Heart right ventricle (tissue), 16 donors: ENCODE results near the gene PLAU. TPM values are rescaled to one million over a fixed set of nuclear protein-coding genes. Genes with fewer than 3 reads are reported as not detected.
A peak's percentile ranks its signal among the peaks of the same experiment; 100 is the strongest.

Source experiments
- ATAC-seq, 8 donors: fragments of 200-7000 bp; cut with Tn5 transposase; one replicate each; pipeline ENCODE4 v1.9.1; 2020; ENCODE audit warnings: mild to moderate bottlenecking in 8 of 8, moderate library complexity in 8 of 8, moderate number of reproducible peaks in 1 of 8
- DNase-seq, 2 donors: peaks; one replicate each; pipeline ENCODE4 v3.0.0-alpha.2; 2020
- H3K27ac ChIP-seq, 10 donors: fragments of 200-600 bp; sonication (generic) in 2 of 10; one replicate each; pipeline versions ENCODE4 v1.5.0 to v1.8.0; 2020 to 2022; ENCODE audit warnings: mild to moderate bottlenecking in 3 of 10
- H3K27me3 ChIP-seq, 7 donors: fragments of 200-600 bp; one replicate each; pipeline ENCODE4 v1.8.0; 2021 to 2022; ENCODE audit warnings: mild to moderate bottlenecking in 2 of 7
- H3K36me3 ChIP-seq, 9 donors: fragments of 200-600 bp; sonication (generic) in 1 of 9; one replicate each; pipeline versions ENCODE4 v1.5.0 to v1.8.0; 2020 to 2022; ENCODE audit warnings: mild to moderate bottlenecking in 2 of 9
- H3K4me1 ChIP-seq, 9 donors: fragments of 200-600 bp; sonication (generic) in 1 of 9; one replicate each; pipeline versions ENCODE4 v1.5.0 to v1.8.0; 2020 to 2022; ENCODE audit warnings: mild to moderate bottlenecking in 4 of 9
- H3K4me3 ChIP-seq, 10 donors: fragments of 200-600 bp; sonication (generic) in 2 of 10; one replicate each; pipeline versions ENCODE4 v1.5.0 to v1.8.0; 2020 to 2022; ENCODE audit warnings: mild to moderate bottlenecking in 7 of 10, moderate library complexity in 2 of 10
- H3K9me3 ChIP-seq, 11 donors: fragments of 200-600 bp in 10 of 11; sonication (generic) in 2 of 11; one replicate each; pipeline versions ENCODE4 v1.5.0 to v1.8.0; 2013 to 2022; ENCODE audit warnings: mild to moderate bottlenecking in 2 of 11, control low read depth in 1 of 11, moderate library complexity in 1 of 11
- WGBS, 2 donors: extraction: QIAGEN DNeasy Blood & Tissue Kit; methylation state at CpG; one replicate each; pipeline ENCODE4 v1.1.7; 2013; ENCODE audit warnings: inconsistent platforms in 1 of 2; 5-methylcytosine and 5-hydroxymethylcytosine counted together
- intact Hi-C, 10 donors: fragments of 100-400 bp; cut with DNase I; formaldehyde crosslinking; loops; one replicate each; pipeline versions ENCODE4 v1.11.1 to v1.14.2; 2022
- polyA plus RNA-seq, 2 donors: library from polyadenylated mRNA; stranded (reverse); fragments of 200-250 nt; gene quantifications; one replicate each; pipeline ENCODE4 v1.2.3, GENCODE V29; 2013
- total RNA-seq, 10 donors: library from RNA; stranded (reverse); fragmentation: NEBNext Ultra II Directional in 3 of 10; extraction: Animal tissue kit (Norgen Biotek cat#: 25700) in 3 of 10; gene quantifications; one replicate each; pipeline versions ENCODE4 v1.2.1 to v1.2.4, GENCODE V29; 2021 to 2023
- TF ChIP-seq, protein P1 (sequence below), 9 donors: fragments of 200-600 bp; sonication (generic) in 2 of 9; IDR thresholded peaks; one replicate each; pipeline versions ENCODE4 v1.5.0 to v1.8.0; 2021 to 2022; ENCODE audit warnings: antibody characterized with exemption in 9 of 9, mild to moderate bottlenecking in 5 of 9, moderate library complexity in 1 of 9
- donor health status: Arrhythmogenic right ventricular cardiomyopathy.
- donor health status: ischemic (EF 13 %, LVEDD 7.1; RV severe dilation, severe dysfunction).
- donor health status: healthy with polysubstance abuse.
- donor health status: DM: no; HTN: yes; CAD: no.
- donor health status: DM: no; HTN: no; CAD: no.
- donor health status: ischemic (EF 25% LVEDD 6.9; RV normal size, moderate dysfunction).
- donor health status: ischemic (EF 25% LVEDD 5.7; RV mildly dilated, moderate dysfunction).
- donor health status: healthy.
- donor health status: DM: yes; HTN: yes; CAD: no.
- donor health status: Ischemic cardiomyopathy.
- donor health status: ischemic (EF 35%, LVEDD 5.7; RV mildly dilated, moderate dysfunction).
- donor health status: nonischemic (EF 11% LVEDD 7.7; RV severe dilation, severe dysfunction).
- donor health status: DM: yes; HTN: yes; CAD: no.
- donor health status: PGD.
- donor health status: ischemic (EF 29% LVEDD 5.4; RV normal size, mild dysfunction).
- donor health status: nonischemic (EF 23%, LVEDD 6.1; RV moderate dilation, normal function).

Gene PLAU
- total and polyA plus RNA-seq, 12 donors = 4.4 to 44.3 (median 9.1) TPM

DNA sequence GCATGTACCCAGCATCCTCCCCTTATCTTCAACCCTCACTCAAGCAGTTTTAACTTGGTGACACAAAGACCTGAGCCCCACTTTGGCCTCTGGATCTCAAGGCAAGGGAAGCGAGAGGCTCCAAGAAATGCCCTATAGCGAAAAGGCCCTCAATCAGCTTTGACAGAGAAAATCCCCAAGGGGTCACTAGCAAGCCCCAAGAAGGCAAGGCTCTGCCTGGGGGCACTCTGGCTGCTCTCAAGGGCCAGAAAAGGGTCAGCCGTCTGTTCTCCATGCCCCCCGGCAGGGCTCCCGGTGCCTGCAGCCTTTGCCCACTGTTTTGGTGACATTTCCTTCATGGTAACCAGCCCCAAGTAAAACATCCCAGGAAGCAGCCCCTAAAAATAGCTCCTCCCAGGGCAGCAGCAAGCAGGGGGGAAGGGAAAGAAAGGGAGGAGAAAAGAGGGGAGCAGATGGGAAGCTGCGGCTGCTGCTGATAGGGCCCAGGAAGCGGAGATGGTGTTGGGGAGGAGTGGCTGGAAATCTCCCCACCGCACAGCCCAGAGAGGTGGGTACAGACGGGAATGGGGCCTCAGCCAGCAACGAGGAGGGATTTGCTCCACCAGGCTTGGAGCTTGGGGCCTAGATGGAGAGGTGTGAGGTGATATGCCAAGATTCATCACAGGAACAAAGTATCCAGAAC is 43.7 kb upstream of the PLAU start:
- intact Hi-C loops = no loop called here
- Histone ChIP-seq H3K4me1 (peaks cover 5 to 70% (median 40%) of the 10 kb centered on the region in 9 donors), H3K36me3 (peaks cover 0 to 43% (median 0%) of the 10 kb centered on the region in 9 donors), H3K9me3 (no peaks in the 10 kb centered on the region), H3K27me3 (no peaks in the 10 kb centered on the region), H3K27ac (peak overlapping the region in 7 of 10 donors; percentile 8 to 89 (median 66)), H3K4me3 (peak overlapping the region in 1 of 10 donors; percentile 22)
- ATAC-seq (peak in 7 of 8 donors; percentile 17 to 64 (median 41)), DNase-seq (no peak)
- TF ChIP-seq, protein P1, sequence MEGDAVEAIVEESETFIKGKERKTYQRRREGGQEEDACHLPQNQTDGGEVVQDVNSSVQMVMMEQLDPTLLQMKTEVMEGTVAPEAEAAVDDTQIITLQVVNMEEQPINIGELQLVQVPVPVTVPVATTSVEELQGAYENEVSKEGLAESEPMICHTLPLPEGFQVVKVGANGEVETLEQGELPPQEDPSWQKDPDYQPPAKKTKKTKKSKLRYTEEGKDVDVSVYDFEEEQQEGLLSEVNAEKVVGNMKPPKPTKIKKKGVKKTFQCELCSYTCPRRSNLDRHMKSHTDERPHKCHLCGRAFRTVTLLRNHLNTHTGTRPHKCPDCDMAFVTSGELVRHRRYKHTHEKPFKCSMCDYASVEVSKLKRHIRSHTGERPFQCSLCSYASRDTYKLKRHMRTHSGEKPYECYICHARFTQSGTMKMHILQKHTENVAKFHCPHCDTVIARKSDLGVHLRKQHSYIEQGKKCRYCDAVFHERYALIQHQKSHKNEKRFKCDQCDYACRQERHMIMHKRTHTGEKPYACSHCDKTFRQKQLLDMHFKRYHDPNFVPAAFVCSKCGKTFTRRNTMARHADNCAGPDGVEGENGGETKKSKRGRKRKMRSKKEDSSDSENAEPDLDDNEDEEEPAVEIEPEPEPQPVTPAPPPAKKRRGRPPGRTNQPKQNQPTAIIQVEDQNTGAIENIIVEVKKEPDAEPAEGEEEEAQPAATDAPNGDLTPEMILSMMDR (IDR thresholded peaks at IDR 0.05) = no peak
- 39 to 52% methylated on average over 10 of the region's 10 CpGs for WGBS, 2 donors

DNA sequence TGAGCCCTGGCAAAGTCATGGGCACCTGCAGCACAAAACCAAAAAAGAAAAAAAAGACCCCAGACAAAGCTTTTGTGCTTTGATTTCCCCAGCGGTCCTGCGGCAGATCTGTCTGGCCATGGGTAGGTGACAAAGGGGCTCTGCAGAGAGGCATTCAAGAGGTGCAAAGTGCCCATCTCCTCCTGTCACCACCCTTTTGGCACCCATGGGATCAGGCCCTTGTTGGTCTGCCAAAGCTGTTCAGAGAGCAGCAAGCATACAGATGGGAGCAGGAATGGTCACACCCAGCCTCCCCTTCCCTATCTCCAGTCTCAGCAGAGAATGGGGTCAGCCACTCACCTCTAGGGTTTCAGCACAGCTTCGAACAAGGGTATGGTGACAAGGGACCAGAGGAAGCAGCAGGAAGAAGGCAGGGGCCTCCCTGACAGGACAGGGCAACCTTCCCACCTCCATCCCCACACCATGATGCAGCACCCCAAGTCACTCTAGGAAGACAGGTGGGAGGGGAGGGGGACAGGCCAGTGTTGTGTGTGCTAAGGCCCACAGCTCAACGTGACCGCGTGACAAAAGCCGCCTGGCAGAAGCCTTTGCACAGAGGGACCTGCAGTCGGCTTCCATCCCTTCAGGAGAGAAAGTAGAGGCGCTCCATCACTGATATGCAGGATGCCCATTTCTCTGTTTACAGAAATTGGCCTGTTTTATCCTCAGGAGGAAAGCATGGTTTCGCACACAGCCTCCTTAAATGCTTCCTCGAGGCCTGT is 42.9 kb upstream of the PLAU start:
- Histone ChIP-seq H3K27me3 (no peaks in the 10 kb centered on the region), H3K4me1 (peaks cover 5 to 70% (median 44%) of the 10 kb centered on the region in 9 donors), H3K36me3 (peaks cover 0 to 50% (median 0%) of the 10 kb centered on the region in 9 donors), H3K4me3 (peak overlapping the region in 1 of 10 donors; percentile 22), H3K9me3 (no peaks in the 10 kb centered on the region), H3K27ac (peak overlapping the region in 6 of 10 donors; percentile 8 to 89 (median 70))
- WGBS, 2 donors = 70 to 74% methylated on average over 11 of the region's 11 CpGs
- TF ChIP-seq, protein P1 (IDR thresholded peaks at IDR 0.05) = no peak
- DNase-seq (peak in 1 of 2 donors; percentile 43), ATAC-seq (peak in 7 of 8 donors; percentile 32 to 74 (median 57))
- intact Hi-C loops = no loop called here

DNA sequence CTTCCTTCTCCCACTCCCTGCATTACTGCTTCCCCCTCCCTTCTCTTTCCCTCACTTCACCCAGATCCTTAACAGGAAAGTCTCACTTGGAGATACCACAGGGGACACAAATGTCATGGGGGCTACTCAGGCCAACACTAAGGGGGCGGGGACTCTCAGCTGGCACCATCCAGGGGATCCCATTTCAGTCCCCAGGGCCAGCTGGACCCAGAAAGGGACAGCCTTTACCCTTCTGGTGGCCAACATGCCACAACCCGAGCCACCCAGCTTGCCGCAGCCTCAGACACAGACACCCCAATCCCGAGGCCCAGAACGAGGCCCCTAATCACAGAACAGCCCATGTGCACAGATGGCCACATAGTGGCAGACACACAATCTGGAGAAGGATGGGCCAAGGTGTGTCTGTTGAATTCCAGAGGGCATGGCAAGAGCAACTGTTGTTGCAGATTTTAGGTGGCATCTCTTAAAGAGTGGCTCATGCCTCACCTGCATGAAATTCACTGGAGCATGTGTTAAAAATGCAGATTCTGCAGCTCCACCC is 42.2 kb upstream of the PLAU start:
- DNase-seq = no peak
- intact Hi-C loops = no loop called here
- H3K27me3 ChIP-seq = no peaks in the 10 kb centered on the region
- TF ChIP-seq, protein P1 (IDR thresholded peaks at IDR 0.05) = no peak
- H3K27ac ChIP-seq = peak overlapping the region in 1 of 10 donors; percentile 21
- 88 to 93% methylated on average over 5 of the region's 5 CpGs for WGBS, 2 donors
- no peaks in the 10 kb centered on the region for H3K9me3 ChIP-seq
- H3K4me1 ChIP-seq = peaks cover 5 to 67% (median 48%) of the 10 kb centered on the region in 9 donors
- H3K36me3 ChIP-seq = peaks cover 0 to 50% (median 0%) of the 10 kb centered on the region in 9 donors
- no peak overlapping the region for H3K4me3 ChIP-seq
- ATAC-seq = no peak
